CD4-positive, alpha-beta T cell (primary cell): Measurements from ENCODE around the gene PHF23. TPM values are rescaled to one million over a fixed set of nuclear protein-coding genes. Genes with fewer than 3 reads are reported as not detected.

Source experiments
- ATAC-seq: fragments of 200-7000 bp; cut with Tn5 transposase; one replicate; pipeline ENCODE4 v1.10.0; 2022; ENCODE audit warnings: mild to moderate bottlenecking; ENCODE audit not compliant: poor library complexity
- CTCF ChIA-PET: fragments of 350-600 bp; sonication (Branson Sonifier 250); formaldehyde crosslinking; loops from one replicate; lab custom pipeline; 2021; ENCODE audit warnings: antibody characterized with exemption, inconsistent platforms; lab: Charles Lee
- POLR2A ChIA-PET: fragments of 350-600 bp; sonication (Branson Sonifier 250); formaldehyde crosslinking; loops from one replicate; lab custom pipeline; 2021; ENCODE audit warnings: antibody characterized with exemption, inconsistent platforms; lab: Charles Lee
- DNase-seq, 14 experiments: peaks; one replicate each; pipeline ENCODE4 v3.0.0-alpha.2; 2013 to 2020; ENCODE audit warnings: mixed read lengths in 2 of 14
- H3K27ac ChIP-seq, 2 donors: one replicate each; pipeline versions ENCODE4 v1.5.1 to v1.7.0; 2013; ENCODE audit warnings: low read length in 2 of 2, low read depth in 1 of 2, mild to moderate bottlenecking in 1 of 2
- H3K27me3 ChIP-seq, 2 experiments: 1 replicate in 1 of 2; 2 replicates in 1 of 2; pipeline versions ENCODE4 v1.6.1 to v1.7.0; 2013; ENCODE audit warnings: low read length in 2 of 2, control low read depth in 1 of 2, mild to moderate bottlenecking in 1 of 2, moderate library complexity in 1 of 2; ENCODE audit not compliant: insufficient read depth in 2 of 2, control insufficient read depth in 1 of 2
- H3K36me3 ChIP-seq: one replicate; pipeline ENCODE4 v1.6.1; 2013; ENCODE audit warnings: low read length, control low read depth; ENCODE audit not compliant: insufficient read depth
- H3K4me1 ChIP-seq: one replicate; pipeline ENCODE4 v1.6.1; 2013; ENCODE audit warnings: low read length, control low read depth; ENCODE audit not compliant: insufficient read depth
- H3K4me3 ChIP-seq: one replicate; pipeline ENCODE4 v1.5.1; 2013; ENCODE audit warnings: mild to moderate bottlenecking, low read length, moderate library complexity
- H3K9me3 ChIP-seq, 2 experiments: 1 replicate in 1 of 2; 2 replicates in 1 of 2; pipeline versions ENCODE4 v1.6.1 to v1.7.0; 2013; ENCODE audit warnings: low read length in 2 of 2, mild to moderate bottlenecking in 2 of 2, control low read depth in 1 of 2, moderate library complexity in 1 of 2; ENCODE audit not compliant: control insufficient read depth in 1 of 2, insufficient read depth in 1 of 2
- H3K27ac Mint-ChIP-seq: one replicate; pipeline ENCODE4 v1.8.0; 2020; ENCODE audit warnings: mixed read lengths
- H3K27me3 Mint-ChIP-seq: one replicate; pipeline ENCODE4 v1.8.0; 2021; ENCODE audit warnings: mixed read lengths
- H3K36me3 Mint-ChIP-seq: one replicate; pipeline ENCODE4 v1.8.0; 2021; ENCODE audit warnings: low read depth, mixed read lengths
- H3K4me1 Mint-ChIP-seq: one replicate; pipeline ENCODE4 v1.8.0; 2021; ENCODE audit warnings: low read depth, mixed read lengths
- H3K4me3 Mint-ChIP-seq: one replicate; pipeline ENCODE4 v1.8.0; 2020; ENCODE audit warnings: mild to moderate bottlenecking, mixed read lengths
- H3K9me3 Mint-ChIP-seq: one replicate; pipeline ENCODE4 v1.8.0; 2020; ENCODE audit warnings: mixed read lengths
- intact Hi-C, 2 experiments: fragments of 100-400 bp; cut with DNase I in 1 of 2; cut with micrococcal nuclease in 1 of 2; formaldehyde crosslinking; loops; one replicate each; pipeline versions ENCODE4 v1.15.1 to v1.9.0; 2023 to 2025; cut with DNase I, micrococcal nuclease
- total RNA-seq, 174 experiments: library from RNA in 2 of 174; stranded (reverse) in 2 of 174; gene quantifications; one replicate each; pipeline ENCODE4 v1.2.3 and lab custom pipeline; 2021 to 2026
- TF ChIP-seq, protein P1 (sequence below): fragments of 200-600 bp; IDR thresholded peaks from one replicate; pipeline ENCODE4 v1.8.0; 2022; ENCODE audit warnings: antibody characterized with exemption, mild to moderate bottlenecking

PHF23 gene
- total RNA-seq, 2 experiments from 2014 or later, result 4.5 to 5.1 TPM

DNA sequence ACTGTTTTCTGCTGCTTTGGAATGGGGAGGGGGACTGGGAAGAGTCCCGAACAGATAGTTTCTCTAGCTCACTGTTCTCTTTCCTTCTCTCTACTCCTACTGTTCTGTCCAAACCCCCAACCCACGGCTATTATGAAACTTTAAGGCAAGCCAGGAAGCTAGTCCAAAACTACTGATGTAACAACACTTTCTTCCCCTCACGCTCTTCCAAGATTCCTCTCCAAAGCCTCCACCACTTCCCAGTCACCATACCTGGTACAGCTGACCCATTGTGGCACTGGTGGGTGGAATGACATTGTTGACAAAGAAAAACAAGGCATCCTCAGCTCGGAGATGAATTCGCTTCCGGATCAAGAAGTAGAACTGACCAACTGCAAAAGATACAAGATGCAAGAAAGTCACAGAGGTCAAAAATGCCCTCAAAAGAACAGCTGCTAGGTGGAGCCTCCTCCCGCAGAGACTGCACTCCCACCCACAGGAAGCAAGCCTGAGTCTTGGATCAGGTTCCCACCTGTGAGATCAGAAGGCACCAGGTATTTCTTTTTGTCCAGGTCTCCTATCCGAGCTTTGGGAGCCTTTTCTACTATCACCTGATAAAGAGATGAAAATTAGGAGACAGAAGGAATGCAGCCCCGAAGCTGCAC, 2.0 kb upstream of the PHF23 start:
- ChIA-PET CTCF (interaction anchor here (0.7 to 3.8 kb wide), 4 partner anchors 21 to 195 kb away, joined by 3 to 20 read pairs (median 4); partner anchors contain the start of genes ACADVL and DLG4), POLR2A (interaction anchor here (0.6 to 17.0 kb wide), 10 partner anchors 9 to 362 kb away, joined by 3 to 234 read pairs (median 8); partner anchors contain the start of genes ACADVL, CTDNEP1, DLG4 and ELP5)
- ATAC-seq, result no peak
- Mint-ChIP-seq H3K4me3 (peak overlapping the region; percentile 94), H3K27ac (peak overlapping the region; percentile 93), H3K27me3 (peaks cover 4% of the 10 kb centered on the region), H3K36me3 (peaks cover 74% of the 10 kb centered on the region), H3K9me3 (no peaks in the 10 kb centered on the region), H3K4me1 (peaks cover 48% of the 10 kb centered on the region)
- intact Hi-C loops, result loop anchor here in 1 of 2 experiments (1.0 kb wide), 1 partner anchor 10 kb away; the partner anchor contains the start of gene CTDNEP1
- H3K4me3 ChIP-seq, result peak overlapping the region; percentile 77
- DNase-seq, result no peak
- no peaks in the 10 kb centered on the region for H3K27me3 ChIP-seq
- peaks cover 45% of the 10 kb centered on the region for H3K4me1 ChIP-seq
- TF ChIP-seq, protein P1, sequence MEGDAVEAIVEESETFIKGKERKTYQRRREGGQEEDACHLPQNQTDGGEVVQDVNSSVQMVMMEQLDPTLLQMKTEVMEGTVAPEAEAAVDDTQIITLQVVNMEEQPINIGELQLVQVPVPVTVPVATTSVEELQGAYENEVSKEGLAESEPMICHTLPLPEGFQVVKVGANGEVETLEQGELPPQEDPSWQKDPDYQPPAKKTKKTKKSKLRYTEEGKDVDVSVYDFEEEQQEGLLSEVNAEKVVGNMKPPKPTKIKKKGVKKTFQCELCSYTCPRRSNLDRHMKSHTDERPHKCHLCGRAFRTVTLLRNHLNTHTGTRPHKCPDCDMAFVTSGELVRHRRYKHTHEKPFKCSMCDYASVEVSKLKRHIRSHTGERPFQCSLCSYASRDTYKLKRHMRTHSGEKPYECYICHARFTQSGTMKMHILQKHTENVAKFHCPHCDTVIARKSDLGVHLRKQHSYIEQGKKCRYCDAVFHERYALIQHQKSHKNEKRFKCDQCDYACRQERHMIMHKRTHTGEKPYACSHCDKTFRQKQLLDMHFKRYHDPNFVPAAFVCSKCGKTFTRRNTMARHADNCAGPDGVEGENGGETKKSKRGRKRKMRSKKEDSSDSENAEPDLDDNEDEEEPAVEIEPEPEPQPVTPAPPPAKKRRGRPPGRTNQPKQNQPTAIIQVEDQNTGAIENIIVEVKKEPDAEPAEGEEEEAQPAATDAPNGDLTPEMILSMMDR, result no peak
- no peaks in the 10 kb centered on the region for H3K9me3 ChIP-seq
- H3K27ac ChIP-seq, result peak overlapping the region; percentile 85 to 97
- H3K36me3 ChIP-seq, result peaks cover 38% of the 10 kb centered on the region

DNA sequence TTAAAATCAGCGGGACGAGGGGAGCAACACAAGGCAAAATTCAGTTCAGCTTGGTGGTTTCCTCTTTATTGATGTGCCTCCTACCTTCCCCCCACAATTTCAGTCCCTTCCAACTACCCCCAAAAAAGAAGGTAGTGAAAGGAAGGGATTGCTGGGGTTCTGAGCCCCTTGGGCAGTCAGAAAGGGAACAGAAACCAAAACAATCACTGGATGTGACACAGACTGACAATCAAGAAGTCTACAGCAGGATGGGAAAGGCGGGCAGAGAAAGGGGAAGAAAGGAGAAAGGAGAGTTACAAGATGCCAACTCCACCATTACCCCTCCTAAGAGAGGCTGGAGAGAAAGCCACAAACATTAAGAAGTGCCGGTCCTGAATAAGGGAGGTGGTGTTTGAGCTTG, 1.1 kb upstream of the PHF23 start:
- peak overlapping the region; percentile 93 for H3K4me3 ChIP-seq

DNA sequence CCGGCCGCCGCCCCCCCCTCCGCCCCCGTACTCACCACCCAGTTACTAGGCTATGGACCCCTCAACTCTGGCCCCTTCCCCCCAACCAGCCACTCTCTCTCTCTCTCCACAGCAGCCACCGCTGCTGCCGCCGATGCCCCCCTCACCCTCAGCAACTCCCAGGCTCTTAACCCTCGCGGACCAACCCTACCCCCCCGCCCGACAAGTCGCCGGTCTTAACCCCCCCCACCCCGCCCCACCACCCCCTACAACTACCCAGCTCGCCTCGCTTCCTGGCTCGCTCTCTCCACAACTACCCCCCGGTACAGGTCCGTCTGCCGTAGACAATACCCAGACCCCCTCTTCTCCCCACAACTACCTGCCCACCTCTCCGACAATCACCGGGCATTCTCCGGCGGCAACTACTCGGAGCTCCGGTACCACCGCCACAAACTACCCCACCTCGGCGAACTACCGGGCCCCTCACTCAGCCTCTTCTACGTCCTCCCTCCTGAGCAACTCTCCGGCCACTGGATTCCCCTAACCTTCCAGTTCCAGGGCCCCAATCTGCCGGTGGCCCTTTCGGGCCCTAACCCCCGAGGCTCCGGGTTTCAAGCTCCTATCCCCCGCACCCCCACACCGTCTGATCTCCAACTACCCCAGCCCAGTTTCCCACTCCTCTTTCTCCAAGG, 702 bp downstream of the PHF23 start:
- Histone ChIP-seq H3K4me1 (peaks cover 68% of the 10 kb centered on the region), H3K36me3 (peaks cover 34% of the 10 kb centered on the region), H3K27me3 (no peaks in the 10 kb centered on the region), H3K9me3 (no peaks in the 10 kb centered on the region), H3K4me3 (peak overlapping the region; percentile 93), H3K27ac (peak overlapping the region; percentile 88)
- DNase-seq, result peak in 5 of 14 experiments; percentile 27 to 75 (median 57)
- Mint-ChIP-seq H3K36me3 (peaks cover 82% of the 10 kb centered on the region), H3K9me3 (no peaks in the 10 kb centered on the region), H3K4me1 (peaks cover 65% of the 10 kb centered on the region), H3K27me3 (peaks cover 4% of the 10 kb centered on the region), H3K4me3 (peak overlapping the region; percentile 94), H3K27ac (peak overlapping the region; percentile 93)
- ATAC-seq, result no peak
- intact Hi-C loops, result loop anchor here (1.0 to 10.0 kb wide), 2 partner anchors 335 to 606 kb away; no protein-coding TSS in a partner anchor
- POLR2A ChIA-PET, result interaction anchor here (0.7 to 17.0 kb wide), 15 partner anchors 12 to 882 kb away, joined by 3 to 234 read pairs (median 4); partner anchors contain the start of genes ACADVL, ACAP1, CTDNEP1 and DLG4
- TF ChIP-seq, protein P1, result no peak
- CTCF ChIA-PET, result interaction anchor here (1.8 kb wide), 1 partner anchor 18 kb away, joined by 5 read pairs; no protein-coding TSS in a partner anchor

More for the DNA sequence above, 1.1 kb upstream of the PHF23 start:
- peaks cover 75% of the 10 kb centered on the region for H3K36me3 Mint-ChIP-seq
- peak in 2 of 14 experiments; percentile 49 to 51 for DNase-seq
- peak overlapping the region; percentile 14 to 85 for H3K27ac ChIP-seq
- H3K27ac Mint-ChIP-seq, result peak overlapping the region; percentile 93
- TF ChIP-seq, protein P1, result no peak
- ChIA-PET POLR2A (interaction anchor here (0.6 to 17.0 kb wide), 8 partner anchors 10 to 446 kb away, joined by 3 to 234 read pairs (median 11); partner anchors contain the start of genes ACADVL, ACAP1, CTDNEP1 and DLG4), CTCF (interaction anchor here (1.2 to 3.8 kb wide), 2 partner anchors 20 to 56 kb away, joined by 5 to 20 read pairs; partner anchors contain the start of genes ACADVL and DLG4)
- intact Hi-C loops, result no loop called here
- ATAC-seq, result no peak
- H3K27me3 Mint-ChIP-seq, result peaks cover 4% of the 10 kb centered on the region
- H3K27me3 ChIP-seq, result no peaks in the 10 kb centered on the region
- peaks cover 53% of the 10 kb centered on the region for H3K4me1 ChIP-seq
- H3K4me1 Mint-ChIP-seq, result peaks cover 48% of the 10 kb centered on the region
- peaks cover 40% of the 10 kb centered on the region for H3K36me3 ChIP-seq
- peak overlapping the region; percentile 94 for H3K4me3 Mint-ChIP-seq
- no peaks in the 10 kb centered on the region for H3K9me3 ChIP-seq
- no peaks in the 10 kb centered on the region for H3K9me3 Mint-ChIP-seq
